GM19455 (cell line): ENCODE measurements around the gene POC1B.

Experiments
- ATAC-seq: cut with Tn5 transposase; IDR thresholded peaks from one replicate; pipeline ENCODE4 v1.9.1; 2021; ENCODE audit not compliant: unreplicated experiment

The POC1B gene

DNA sequence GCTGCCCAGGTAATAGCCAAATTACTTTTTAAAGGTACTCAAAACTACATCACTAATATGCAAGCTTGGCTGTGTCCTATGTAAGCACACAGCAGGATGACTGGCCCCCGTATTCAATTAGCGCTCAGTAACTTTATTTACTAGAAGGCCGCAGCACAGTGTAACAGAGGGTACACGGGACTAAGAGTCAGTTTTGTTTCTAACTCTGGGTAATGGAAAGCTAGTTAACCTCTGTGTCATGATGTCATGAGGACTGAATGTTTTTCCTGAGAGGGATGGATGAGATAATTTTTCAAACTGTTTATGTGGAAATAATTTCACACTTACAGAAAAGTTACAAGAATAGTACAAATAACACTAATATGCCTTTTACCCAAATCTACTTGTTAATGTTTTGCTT, 28.4 kb downstream of the POC1B start:
- ATAC-seq, result no peak

DNA sequence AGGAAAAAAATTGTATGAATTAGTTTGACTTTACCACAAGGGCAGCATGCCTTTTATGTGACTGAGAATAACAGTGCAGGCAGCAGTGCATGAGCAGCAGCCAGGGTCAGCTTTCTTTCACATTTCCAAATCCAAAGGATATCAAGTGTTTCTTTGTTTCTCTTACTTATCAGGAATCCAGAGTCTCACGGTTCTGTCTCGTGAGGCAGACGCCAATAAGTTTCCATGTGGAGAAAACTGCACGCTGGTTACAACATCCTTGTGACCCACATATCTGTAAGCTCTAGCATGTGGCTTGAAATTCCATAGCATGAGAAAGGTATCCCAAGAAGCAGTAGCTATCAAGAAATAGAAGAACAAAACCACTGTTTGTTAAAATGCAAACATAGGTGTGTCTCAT, 28.8 kb downstream of the POC1B start:
- no peak for ATAC-seq

DNA sequence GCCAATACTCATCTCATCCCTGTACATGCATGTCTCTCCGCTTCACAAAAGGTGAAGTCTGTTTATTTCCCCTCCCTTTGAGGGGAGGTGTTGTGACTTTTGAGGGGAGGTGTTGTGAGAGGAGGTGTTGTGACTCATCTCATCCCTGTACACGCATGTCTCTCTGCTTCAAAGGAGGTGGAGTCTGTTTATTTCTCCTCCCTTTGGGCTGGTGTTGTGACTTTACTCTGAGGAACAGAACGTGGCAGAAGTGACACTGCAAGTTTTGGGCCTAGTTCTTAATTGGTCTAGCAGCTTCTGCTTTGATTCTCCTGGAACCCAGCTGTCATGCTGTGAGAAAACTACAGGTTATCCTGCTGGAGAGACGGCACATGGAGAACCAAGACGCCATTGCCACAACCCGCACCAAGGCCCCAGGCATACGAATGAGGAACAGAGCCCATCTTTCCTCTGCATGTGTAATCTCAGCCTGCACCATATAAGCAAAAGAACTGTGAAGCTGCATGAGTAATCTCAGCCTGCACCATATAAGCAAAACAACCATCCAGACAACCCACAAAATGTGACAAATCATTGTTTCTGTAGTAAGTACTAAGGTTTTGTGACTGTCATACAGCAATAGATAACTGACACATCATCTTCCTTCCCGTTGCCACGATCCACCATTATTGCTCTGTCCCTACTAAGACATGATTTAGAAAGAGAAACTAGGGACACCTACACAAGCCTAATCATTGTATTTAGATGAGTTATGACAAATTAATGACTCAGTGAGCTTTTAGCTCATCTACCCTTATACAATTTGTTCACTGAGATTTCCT, 31.2 kb downstream of the POC1B start:
- ATAC-seq, result no peak

DNA sequence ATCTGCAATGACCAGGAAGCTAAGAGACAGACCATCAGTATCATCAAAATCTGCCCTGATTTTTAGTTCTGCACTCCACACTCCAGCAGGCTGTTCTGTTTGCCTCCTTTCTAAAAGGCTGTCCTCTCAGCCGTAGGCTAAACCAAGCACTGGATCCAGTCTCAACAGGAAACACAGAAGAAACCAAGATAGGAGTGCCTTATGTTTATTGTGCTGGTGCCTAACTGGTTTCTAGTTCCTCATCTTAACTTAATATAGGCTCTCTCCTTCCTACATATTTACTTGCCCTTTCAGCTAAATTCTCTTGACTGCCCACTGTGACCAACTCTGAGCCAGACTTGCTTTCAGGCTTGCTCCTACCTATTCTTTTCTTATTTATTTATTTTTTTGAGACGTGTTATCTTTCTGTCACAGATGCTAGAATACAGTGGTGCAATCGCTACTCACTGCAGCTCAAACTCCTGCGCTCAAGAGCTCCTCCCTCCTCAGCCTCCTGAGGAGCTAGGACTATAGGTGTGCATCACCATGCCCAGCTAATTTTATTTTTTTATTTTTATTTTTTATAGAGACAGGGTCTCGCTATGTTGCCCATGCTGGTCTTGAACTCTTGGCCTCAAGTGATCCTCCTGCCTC, 32.1 kb downstream of the POC1B start:
- ATAC-seq, result no peak

- ATAC-seq, result no peak
Measured at GRCh38 chr12:89492883-89493282, 33.0 kb downstream of the POC1B start.

DNA sequence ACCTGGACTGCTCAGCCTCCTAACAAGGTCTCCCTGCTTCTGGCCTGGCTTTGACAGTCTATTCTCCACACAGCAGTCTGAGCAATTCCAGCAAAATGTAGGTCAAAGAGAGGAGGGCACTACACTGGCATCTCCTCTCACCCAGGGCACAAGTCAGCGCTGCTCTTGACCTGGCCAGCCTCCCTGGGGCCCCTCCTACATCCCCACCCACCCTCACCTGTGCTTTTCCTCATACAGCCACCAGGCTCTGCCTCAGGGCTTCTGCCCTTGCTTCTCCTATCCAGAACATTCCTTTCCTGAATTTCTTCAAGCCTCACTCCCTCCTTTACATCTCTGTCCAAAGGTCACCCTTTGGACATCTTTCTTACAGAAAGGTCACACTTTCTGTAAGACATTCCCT, 34.9 kb downstream of the POC1B start:
- no peak for ATAC-seq

- no peak for ATAC-seq
Measured at GRCh38 chr12:89486264-89486663, 39.6 kb downstream of the POC1B start.

DNA sequence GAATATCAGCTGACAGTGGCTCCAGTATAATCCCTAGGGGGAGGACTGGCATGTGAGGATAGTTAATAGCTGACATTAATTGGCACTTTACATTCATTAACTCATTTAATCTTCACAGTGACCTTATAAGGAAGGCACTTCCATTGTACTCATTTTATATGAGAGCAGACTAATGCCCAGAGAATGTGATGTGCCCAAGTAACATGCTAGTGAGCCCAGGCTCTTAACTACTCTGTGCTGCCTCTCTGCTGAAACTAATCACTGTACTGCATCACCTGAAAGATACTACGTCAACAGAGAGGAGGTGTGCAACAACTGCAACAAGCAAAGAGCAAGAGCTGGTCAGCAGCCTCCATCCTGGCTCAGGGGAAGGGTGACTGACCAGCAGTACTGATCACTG, 41.4 kb downstream of the POC1B start:
- no peak for ATAC-seq

DNA sequence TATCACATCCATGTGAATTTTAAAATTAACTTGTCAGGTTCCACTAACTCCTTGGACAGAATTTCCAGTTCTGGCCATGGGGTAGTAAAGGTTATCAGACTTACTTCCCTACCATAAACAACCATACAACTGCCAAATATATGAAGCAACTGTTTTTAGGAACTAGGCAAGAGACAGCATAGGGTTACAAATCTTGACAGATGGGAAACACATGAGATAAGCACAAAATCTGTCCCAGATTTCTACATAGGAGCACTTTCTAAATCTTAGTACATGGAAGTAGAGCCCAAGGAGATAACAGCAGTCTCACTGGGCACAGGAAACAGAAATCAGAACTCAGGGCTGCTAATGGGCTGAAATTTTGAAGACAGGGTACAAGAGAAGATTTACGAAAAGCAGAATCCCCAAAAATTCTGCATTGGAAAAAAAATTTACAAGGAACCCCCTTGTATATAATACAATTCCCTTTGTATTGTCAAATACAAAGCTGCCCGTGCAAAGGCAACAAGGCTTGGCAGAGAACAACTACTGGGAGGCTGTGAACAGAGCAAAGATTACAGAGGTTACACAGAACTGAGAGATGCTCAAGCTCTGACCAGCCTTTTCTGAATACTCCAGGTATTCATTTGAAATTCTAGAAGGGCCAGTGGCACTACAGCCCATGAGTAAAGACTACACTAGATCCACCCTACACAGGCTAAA, 44.5 kb downstream of the POC1B start:
- no peak for ATAC-seq

GRCh38 chr12:89479982-89480381, 45.9 kb downstream of the POC1B start:
- no peak for ATAC-seq

DNA sequence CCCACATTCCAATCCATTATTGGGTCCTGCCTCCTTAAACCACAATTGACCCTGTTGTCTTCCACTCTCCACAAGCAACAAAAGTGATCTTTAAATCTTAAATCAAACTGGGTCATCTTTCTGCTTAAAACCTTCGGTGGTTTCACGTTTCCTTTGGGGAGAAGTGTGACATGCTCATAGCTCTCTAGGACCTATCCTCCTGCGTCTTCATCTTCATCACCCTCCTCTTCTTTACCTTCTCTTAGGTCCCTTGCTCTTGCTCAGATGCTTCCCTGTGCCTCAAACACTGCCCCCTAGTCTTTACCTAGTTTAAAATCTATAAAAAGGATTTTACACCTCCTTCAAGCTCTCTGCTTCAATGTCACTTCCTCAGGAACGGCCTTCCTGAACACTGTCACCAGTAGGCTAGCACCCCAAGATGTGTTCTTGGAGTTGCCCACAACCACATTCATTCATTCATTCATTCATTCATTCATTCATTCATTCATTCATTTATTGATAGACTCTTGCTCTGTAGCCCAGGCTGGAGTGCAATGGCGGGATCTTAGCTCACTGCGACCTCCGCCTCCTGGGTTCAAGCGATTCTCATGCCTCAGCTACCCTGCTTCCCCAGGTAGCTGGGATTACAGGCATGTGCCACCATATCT, 48.1 kb downstream of the POC1B start:
- ATAC-seq, result no peak

- ATAC-seq, result no peak
Measured at GRCh38 chr12:89476904-89477595, 48.8 kb downstream of the POC1B start.

DNA sequence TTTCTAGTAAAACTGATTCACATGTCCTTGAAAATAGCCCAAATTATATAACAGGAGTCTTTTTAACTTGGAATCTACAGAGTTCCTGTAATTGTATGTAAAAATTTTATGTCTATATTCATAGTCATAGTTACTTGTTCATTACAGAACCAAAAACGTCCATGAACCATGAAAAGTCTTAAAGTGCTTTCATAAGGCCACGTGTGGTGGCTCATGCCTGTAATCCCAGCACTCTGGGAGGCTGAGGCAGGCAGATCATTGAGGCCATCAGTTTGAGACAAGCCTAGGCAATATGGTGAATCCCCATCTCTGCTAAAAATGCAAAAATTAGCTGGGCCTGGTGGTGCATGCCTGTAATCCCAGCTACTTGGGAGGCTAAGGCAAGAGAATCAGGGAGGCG, 49.6 kb downstream of the POC1B start:
- no peak for ATAC-seq

GRCh38 chr12:89475203-89475990, 50.5 kb downstream of the POC1B start:
- ATAC-seq, result peak; percentile 59

- ATAC-seq, result no peak
Measured at GRCh38 chr12:89474615-89475014, 51.2 kb downstream of the POC1B start.

GRCh38 chr12:89472508-89472907, 53.3 kb downstream of the POC1B start:
- ATAC-seq, result no peak

DNA sequence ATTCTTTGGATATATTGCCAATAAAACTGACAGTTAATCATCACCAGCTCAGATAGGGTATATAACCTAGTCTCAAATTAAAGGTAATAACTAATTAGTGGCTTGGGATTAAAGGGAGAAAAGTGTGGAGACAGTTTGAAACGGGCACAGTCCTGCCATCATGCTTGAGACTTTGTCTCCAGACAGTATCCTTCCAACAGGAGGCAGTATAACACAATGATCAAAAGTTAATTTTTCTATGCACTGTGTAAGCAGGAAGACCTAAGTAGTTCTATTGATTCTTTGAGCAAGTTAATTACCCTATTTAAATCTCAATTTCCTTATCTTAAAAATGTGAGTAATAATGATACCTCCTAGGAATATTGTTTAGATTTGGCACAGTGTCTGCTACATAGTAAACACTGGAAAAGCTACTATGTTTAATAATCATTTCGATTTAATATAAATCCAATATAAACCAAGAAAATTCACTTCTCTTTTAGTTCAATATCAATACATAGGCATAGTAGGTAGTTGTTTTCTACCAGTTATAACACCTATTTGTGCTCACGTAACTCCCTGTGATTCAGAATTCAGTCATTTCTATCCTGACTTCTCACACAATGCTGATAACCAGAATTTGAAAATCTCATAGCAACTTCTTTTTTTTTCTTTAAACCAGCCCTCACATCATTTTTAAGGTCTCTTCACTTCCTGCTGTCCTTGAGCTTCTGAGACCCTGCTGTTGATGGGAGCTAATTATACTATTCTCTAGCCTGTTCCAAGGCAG, 54.9 kb downstream of the POC1B start:
- no peak for ATAC-seq

DNA sequence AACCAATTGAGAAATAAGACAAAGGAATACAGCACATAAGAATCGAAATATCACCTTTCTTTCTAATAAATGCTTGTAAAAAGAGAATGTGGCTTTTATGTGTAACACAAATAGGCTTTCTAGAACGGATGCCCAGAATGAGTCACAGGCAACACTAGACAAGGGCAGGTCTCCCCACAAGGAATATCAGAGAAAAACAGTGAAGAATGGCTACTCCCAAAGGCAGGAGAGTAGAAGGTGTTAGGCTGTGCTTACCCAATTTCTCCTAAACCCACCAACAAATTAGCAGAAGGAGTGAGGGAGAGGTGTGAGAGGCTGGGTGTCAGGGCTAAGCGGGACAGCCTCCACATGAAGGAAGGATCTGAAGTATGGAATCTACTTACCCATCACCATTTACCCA, 56.5 kb downstream of the POC1B start:
- ATAC-seq, result peak; percentile 67

GRCh38 chr12:89468648-89469326, 57.1 kb downstream of the POC1B start:
- ATAC-seq, result peak; percentile 86
